Mononuclear cell (primary cell): ENCODE data around the gene BANF1. TPM values are rescaled to one million over a fixed set of nuclear protein-coding genes. Genes with fewer than 3 reads are reported as not detected.

Experiments
- H3K27me3 ChIP-seq: 2 replicates; pipeline ENCODE4 v1.6.0; 2011; ENCODE audit warnings: low read length, control low read depth; ENCODE audit not compliant: insufficient read depth
- H3K4me1 ChIP-seq: 2 replicates; pipeline ENCODE4 v1.5.1; 2011; ENCODE audit warnings: mild to moderate bottlenecking, low read length, control low read depth; ENCODE audit not compliant: insufficient read depth
- H3K4me3 ChIP-seq: 2 replicates; pipeline ENCODE4 v1.5.1; 2011; ENCODE audit warnings: mild to moderate bottlenecking, low read length, moderate library complexity
- H3K9me3 ChIP-seq: 2 replicates; pipeline ENCODE4 v1.5.1; 2011; ENCODE audit warnings: low read depth, mild to moderate bottlenecking, control low read depth, low read length
- total RNA-seq: library from RNA; depleted of rRNA; stranded (reverse); fragments of >200 nt; gene quantifications from one replicate; pipeline ENCODE4 v1.2.3, GENCODE V29; 2012

Gene BANF1
- total RNA-seq, 1 donor: 7.6 TPM

GRCh38 chr11:66051766-66052663 lies 49.7 kb downstream of the BANF1 start, which contains the start of gene SF3B2:
TSS of gene SF3B2 (plus strand) at chr11:66052364. CDS start at chr11:66052385, 21 bp downstream.
- Histone ChIP-seq H3K9me3 (no peaks in the 10 kb centered on the region), H3K4me1 (peaks cover 23% of the 10 kb centered on the region), H3K27me3 (peaks cover 2% of the 10 kb centered on the region), H3K4me3 (peak within 1 kb of the TSS; percentile 84)

- no peaks in the 10 kb centered on the region for H3K9me3 ChIP-seq
- H3K4me3 ChIP-seq: peak overlapping the region; percentile 84
- H3K4me1 ChIP-seq: peaks cover 23% of the 10 kb centered on the region
- peaks cover 2% of the 10 kb centered on the region for H3K27me3 ChIP-seq
Observed at GRCh38 chr11:66052664-66052982, 50.3 kb downstream of the BANF1 start.

Other genes starting within 250 kb of the BANF1 start
- gene AP5B1, start 221.5 kb upstream of the BANF1 start, total RNA-seq: 26.7 TPM
- gene OVOL1, start 215.4 kb upstream of the BANF1 start, total RNA-seq: not detected
- gene SNX32, start 168.5 kb upstream of the BANF1 start, total RNA-seq: not detected
- 731 TPM for gene CFL1, start 144.3 kb upstream of the BANF1 start, total RNA-seq
- gene MUS81, start 142.1 kb upstream of the BANF1 start, total RNA-seq: 17.3 TPM
- 1.3 TPM for gene EFEMP2, start 129.7 kb upstream of the BANF1 start, total RNA-seq
- gene CTSW, start 122.7 kb upstream of the BANF1 start, total RNA-seq: 130 TPM
- 40.3 TPM for gene FIBP, start 114.0 kb upstream of the BANF1 start, total RNA-seq
- 22.5 TPM for gene CCDC85B, start 111.8 kb upstream of the BANF1 start, total RNA-seq
- 4.0 TPM for gene FOSL1, start 102.1 kb upstream of the BANF1 start, total RNA-seq
- 7.6 TPM for gene C11orf68, start 83.4 kb upstream of the BANF1 start, total RNA-seq
- gene DRAP1, start 83.1 kb upstream of the BANF1 start, total RNA-seq: 65.6 TPM
- gene TSGA10IP, start 57.0 kb upstream of the BANF1 start, total RNA-seq: 0.10 TPM
- 41.6 TPM for gene SART1, start 40.8 kb upstream of the BANF1 start, total RNA-seq
- 83.2 TPM for gene EIF1AD, start 346 bp upstream of the BANF1 start, total RNA-seq
- gene CST6, start 9.5 kb downstream of the BANF1 start, total RNA-seq: not detected
- gene CATSPER1, start 24.0 kb downstream of the BANF1 start, total RNA-seq: 1.0 TPM
- gene GAL3ST3, start 46.7 kb downstream of the BANF1 start, total RNA-seq: not detected
- gene SF3B2, start 49.9 kb downstream of the BANF1 start, total RNA-seq: 135 TPM
- 66.7 TPM for gene PACS1, start 67.8 kb downstream of the BANF1 start, total RNA-seq